Mammary epithelial cell (primary cell): ENCODE measurements around the gene MLN.

Experiments
- EZH2 ChIP-seq: IDR thresholded peaks from 2 replicates; pipeline ENCODE4 v1.6.1; 2012; ENCODE audit warnings: low read length, inconsistent platforms, borderline replicate concordance
- TF ChIP-seq, protein P1 (sequence below), 2 donors: IDR thresholded peaks in 1 of 2; conservative IDR thresholded peaks in 1 of 2; 2 replicates each; pipeline ENCODE4 v1.5.1; 2011 to 2012; ENCODE audit warnings: inconsistent platforms in 2 of 2, low read length in 2 of 2, mild to moderate bottlenecking in 2 of 2, control low read depth in 1 of 2, low read depth in 1 of 2; ENCODE audit not compliant: insufficient read depth in 1 of 2; ENCODE audit errors: extremely low read depth in 1 of 2

DNA sequence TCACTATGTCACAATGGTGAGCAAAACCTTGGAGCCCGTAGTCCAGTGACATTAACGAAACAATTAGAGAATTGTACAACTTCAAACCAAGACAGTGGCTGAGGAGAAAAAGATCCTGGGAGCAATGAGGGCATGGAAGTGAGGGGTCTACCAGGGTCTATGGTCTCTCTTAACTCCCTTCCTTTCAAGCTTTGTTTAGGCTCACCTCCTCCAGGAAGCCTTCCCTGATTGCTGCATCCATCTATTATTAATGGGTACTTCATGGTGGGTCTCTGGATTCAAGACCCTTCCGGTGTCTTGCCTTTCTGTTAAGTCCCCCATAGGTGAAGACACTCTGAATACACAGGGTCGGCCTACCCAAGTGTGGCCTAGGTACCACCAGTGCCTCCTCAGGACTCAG, 38.1 kb upstream of the MLN start:
- TF ChIP-seq EZH2: no peak
- TF ChIP-seq, protein P1, sequence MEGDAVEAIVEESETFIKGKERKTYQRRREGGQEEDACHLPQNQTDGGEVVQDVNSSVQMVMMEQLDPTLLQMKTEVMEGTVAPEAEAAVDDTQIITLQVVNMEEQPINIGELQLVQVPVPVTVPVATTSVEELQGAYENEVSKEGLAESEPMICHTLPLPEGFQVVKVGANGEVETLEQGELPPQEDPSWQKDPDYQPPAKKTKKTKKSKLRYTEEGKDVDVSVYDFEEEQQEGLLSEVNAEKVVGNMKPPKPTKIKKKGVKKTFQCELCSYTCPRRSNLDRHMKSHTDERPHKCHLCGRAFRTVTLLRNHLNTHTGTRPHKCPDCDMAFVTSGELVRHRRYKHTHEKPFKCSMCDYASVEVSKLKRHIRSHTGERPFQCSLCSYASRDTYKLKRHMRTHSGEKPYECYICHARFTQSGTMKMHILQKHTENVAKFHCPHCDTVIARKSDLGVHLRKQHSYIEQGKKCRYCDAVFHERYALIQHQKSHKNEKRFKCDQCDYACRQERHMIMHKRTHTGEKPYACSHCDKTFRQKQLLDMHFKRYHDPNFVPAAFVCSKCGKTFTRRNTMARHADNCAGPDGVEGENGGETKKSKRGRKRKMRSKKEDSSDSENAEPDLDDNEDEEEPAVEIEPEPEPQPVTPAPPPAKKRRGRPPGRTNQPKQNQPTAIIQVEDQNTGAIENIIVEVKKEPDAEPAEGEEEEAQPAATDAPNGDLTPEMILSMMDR (conservative IDR thresholded peaks at IDR 0.05 in 1 of 2, IDR thresholded peaks at IDR 0.05 in 1 of 2; ENCODE audit: extremely low read depth in 1 of 2, insufficient read depth in 1 of 2, low read depth in 1 of 2, low read length in 2 of 2): no peak
